GM18519 (cell line): ENCODE measurements around the gene HOXC6.

Source experiments
- ATAC-seq: cut with Tn5 transposase; IDR thresholded peaks from one replicate; pipeline ENCODE4 v1.9.1; 2021; ENCODE audit warnings: mild to moderate bottlenecking, moderate library complexity; ENCODE audit not compliant: unreplicated experiment, low FRiP score

HOXC6 gene

GRCh38 chr12:54012631-54013409, 15.4 kb upstream of the HOXC6 start:
- no peak for ATAC-seq

GRCh38 chr12:54014377-54015017, 13.7 kb upstream of the HOXC6 start:
- no peak for ATAC-seq

GRCh38 chr12:54015018-54015931, 13.0 kb upstream of the HOXC6 start:
- no peak for ATAC-seq

GRCh38 chr12:54016051-54016450, 12.2 kb upstream of the HOXC6 start:
- no peak for ATAC-seq

GRCh38 chr12:54016478-54016964, 11.7 kb upstream of the HOXC6 start:
- ATAC-seq: no peak

GRCh38 chr12:54017027-54017788, 11.0 kb upstream of the HOXC6 start:
- ATAC-seq: peak; percentile 25

- peak; percentile 60 for ATAC-seq
Measured at GRCh38 chr12:54017878-54018467, 10.3 kb upstream of the HOXC6 start.

GRCh38 chr12:54018468-54018984, 9.7 kb upstream of the HOXC6 start:
- ATAC-seq: peak; percentile 6

GRCh38 chr12:54019091-54019811, 9.0 kb upstream of the HOXC6 start:
- ATAC-seq: no peak

- no peak for ATAC-seq
Measured at GRCh38 chr12:54019924-54020590, 8.2 kb upstream of the HOXC6 start.

GRCh38 chr12:54020591-54021405, 7.4 kb upstream of the HOXC6 start:
- no peak for ATAC-seq

GRCh38 chr12:54021432-54022013, 6.7 kb upstream of the HOXC6 start:
- no peak for ATAC-seq

- ATAC-seq: no peak
Measured at GRCh38 chr12:54022960-54023884, 5.0 kb upstream of the HOXC6 start.

GRCh38 chr12:54024127-54024526, 4.1 kb upstream of the HOXC6 start:
- no peak for ATAC-seq

- no peak for ATAC-seq
Measured at GRCh38 chr12:54024581-54025305, 3.5 kb upstream of the HOXC6 start.
